HG02973 (cell line): ENCODE measurements around the gene PLPP4.
A peak's percentile ranks its signal among the peaks of the same experiment; 100 is the strongest.

Source experiments
- ATAC-seq: cut with Tn5 transposase; IDR thresholded peaks from one replicate; pipeline ENCODE4 v1.9.1; 2021; ENCODE audit warnings: moderate library complexity; ENCODE audit not compliant: unreplicated experiment

Gene PLPP4

DNA sequence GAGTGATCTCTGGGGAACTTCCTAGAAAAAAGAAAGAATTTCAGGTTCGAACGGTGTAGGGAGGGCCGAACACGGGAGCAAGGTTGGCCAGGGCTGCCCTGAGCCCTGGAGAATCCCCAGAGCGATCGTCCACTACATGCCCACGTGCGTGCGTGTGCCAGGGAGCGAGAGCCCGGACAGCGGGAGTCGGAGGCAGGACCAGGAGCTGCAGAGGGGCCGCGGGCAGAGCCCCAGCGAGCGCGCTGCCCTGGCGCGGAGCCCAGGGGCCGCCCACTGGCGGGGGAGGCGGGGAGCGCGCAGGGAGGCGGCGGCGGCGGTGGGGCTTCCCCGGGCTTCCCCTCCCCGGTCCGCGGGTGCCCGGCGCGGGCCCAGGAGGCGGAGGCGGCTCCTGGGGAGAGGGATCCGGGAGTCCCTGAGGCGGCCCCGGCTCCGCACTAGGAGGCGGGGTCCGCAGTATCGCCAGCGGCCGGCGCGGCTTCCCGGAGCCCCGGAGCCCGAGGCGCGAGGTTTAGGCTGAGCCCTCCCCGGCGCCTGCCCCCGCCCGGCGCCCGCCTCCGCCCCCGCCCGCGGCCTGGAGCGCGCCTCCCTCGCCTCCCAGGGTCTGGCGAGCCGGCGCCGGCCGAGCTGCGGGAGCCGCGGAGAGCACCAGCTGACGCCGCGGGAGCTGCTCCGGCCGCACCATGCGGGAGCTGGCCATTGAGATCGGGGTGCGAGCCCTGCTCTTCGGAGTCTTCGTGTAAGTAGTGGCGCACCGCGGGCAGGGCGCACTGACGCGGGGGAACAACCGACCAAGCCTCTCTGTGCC, at the start of gene PLPP4:
TSS of gene PLPP4 (plus strand) at position 602 of the 805 bp plus-strand sequence. CDS start at position 681, 79 bp downstream.
- ATAC-seq = peak; percentile 49

DNA sequence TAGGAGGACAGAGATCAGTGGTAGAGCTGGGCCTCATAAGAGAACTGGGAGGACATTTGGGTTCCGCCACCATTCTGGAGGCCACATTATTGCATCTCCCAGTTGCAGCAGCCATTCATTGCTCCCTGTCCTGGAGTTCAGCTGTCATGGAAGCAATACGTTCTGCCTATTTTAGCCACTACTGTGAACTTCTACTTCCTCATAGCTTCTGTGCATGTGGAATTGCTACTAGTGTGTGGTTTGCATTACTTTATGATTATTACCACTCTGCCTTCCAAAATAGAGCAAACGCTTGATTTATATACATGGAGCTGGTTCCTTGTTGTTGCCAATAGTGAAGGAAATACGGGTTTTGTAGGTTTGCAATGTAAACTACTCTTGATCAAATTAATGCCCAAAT, 47.2 kb upstream of the PLPP4 start:
- no peak for ATAC-seq

DNA sequence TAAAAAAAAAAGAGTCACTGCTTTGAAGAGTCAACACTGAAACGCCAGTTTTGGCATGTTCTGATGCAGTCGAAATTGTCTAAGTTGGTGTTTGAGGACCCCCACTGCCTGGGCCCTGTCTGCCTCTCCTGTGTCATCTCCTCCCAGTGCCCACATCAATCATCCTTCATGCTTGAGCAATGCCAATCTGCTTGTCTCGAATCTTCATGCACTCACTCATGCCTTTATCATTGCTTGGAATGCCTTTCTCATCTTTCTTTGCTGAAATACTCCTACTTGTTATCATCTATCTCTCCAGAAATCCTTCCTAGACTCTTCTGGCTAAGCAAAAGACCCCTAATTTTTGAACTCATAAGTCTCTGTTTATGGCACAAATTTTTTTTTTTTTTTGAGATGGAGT, 42.1 kb upstream of the PLPP4 start:
- ATAC-seq = no peak

DNA sequence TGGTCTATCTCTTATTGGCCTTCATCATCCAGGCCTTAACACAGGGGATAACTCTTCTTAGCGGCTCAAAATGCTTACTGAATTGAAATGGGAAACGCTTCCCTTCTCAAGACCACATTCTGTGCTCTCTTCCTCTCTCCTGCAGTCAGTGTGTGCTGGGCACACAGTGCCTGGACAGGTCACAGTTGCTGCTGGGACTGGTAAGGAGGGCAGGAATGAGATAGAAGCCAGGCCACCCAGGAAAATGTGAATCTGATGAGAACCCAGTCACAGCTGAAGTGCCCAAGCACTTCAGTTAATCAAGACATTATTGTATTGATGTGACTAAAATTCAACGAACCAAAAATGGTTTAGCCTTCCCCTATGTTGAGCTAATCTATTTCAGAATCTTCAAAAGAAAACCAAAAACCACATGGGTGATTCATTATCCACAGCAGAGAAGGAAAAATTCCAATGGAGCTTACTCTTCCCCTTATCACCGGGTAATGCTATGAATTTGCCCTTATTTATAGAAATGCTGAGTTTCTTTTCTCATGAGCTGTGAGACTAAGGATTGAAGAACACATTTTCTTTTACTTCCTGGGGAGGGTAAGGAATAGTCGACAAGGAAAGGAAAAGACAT, 41.2 kb upstream of the PLPP4 start:
- no peak for ATAC-seq

- ATAC-seq = no peak
These were observed 36.6 kb upstream of the PLPP4 start for GRCh38 chr10:120420421-120420820.

- no peak for ATAC-seq
These were observed 35.8 kb upstream of the PLPP4 start for GRCh38 chr10:120421250-120421649.

DNA sequence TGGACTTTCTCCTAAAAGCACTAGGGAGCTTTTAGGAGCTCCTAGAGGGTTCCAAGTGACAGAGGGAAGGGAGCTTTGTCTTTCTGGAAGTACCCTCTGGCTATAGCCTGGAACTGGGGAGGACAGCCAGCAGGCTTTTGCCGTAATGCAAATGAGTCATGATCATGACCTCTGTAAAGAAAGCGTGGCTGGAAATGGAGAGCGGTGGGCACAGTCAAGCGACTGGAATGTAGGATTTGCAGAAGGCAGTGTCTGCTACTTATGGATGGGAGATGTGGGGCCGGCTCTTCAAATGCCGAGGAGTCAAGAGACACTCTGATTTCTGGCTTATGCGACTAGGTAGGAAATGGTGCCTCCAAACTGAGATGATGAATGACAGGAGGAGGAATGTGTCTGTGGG, 34.6 kb upstream of the PLPP4 start:
- no peak for ATAC-seq

DNA sequence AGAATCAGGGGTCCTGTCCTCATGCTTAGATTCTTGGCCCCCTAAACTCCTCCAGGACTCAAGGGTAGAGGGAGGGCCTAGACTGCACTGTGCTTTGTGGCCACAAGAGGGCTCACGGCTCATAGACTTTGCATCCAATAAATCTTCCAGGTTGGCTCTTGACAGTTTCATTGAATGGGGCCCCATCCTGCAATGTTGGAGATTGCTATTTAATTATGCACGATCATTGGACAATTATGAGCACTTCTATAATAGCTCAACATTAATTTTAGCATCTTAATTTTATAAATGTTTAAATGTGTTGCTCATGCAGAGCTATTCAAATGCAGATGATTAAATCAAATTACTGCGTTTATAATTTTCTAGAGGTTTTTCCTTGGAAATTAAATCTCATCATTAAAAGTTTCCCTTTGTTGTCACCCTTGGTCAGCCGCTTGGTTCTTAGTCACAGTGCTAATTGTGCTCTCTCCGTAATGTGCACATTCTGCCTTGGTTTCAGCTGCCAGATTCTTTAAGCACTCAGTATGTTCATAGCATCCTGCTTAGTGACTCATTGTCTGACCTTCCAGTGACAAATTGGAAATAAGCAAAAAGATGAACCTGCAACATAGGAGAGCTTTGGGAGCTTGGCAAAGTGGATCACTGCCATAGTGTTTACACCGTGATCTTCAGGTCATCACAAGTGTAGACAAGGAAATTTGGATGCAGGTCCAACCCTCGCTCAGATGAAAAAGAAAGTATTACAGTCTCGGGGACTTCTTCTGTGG, 33.4 kb upstream of the PLPP4 start:
- no peak for ATAC-seq

DNA sequence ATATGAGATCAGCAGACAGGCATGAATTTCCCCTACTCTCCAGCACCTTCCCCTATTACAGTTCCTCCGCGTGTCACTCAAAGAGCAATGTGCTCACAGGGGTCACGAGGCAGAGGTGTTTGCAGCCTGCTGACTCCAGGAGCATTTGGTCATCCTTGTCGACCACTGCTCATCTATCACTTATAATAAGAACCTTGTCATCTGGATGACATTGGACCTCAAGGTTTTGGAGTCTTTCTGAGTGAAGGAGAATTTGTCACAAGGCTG, 32.9 kb upstream of the PLPP4 start:
- no peak for ATAC-seq

DNA sequence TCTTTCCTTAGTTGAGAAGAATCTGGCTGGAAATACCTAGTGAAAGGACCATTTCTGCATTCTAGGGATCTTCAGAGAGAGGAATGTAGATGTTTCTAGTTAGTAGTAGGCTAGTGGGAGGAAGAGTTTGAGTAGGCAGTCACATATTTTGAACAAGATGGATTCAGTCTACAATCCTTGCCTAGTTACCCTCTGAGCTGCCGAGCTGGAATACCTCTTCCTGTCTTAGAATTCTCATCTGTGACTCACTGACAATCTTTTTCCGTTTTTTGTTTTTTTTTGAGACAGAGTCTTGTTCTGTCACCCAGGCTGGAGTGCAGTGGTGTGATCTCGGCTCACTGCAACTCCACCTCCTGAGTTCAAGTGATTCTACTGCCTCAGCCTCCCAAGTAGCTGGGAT, 30.7 kb upstream of the PLPP4 start:
- no peak for ATAC-seq

GRCh38 chr10:120428754-120429153, 28.3 kb upstream of the PLPP4 start:
- no peak for ATAC-seq

- no peak for ATAC-seq
These were observed 27.6 kb upstream of the PLPP4 start for GRCh38 chr10:120429395-120429794.

DNA sequence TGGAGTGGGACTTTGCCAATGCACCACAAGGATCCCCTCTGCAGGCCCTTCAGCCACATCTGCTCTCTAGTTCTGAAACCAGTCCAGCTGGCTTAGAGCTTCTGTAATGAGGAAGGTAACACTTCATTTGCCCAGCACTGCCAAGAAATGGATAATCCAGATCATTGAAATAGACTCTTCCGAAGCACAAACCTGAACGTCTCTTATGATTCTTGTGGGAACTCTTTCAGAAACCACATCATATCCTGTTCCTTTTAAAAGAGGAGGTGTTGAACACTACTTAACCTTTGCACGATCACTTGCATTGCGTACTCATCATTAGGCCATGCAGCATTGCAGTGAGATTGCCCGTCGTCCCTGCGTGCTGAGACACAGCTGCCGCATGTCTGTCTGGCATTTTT, 25.8 kb upstream of the PLPP4 start:
- no peak for ATAC-seq

- ATAC-seq = no peak
These were observed 24.8 kb upstream of the PLPP4 start for GRCh38 chr10:120432209-120432608.

DNA sequence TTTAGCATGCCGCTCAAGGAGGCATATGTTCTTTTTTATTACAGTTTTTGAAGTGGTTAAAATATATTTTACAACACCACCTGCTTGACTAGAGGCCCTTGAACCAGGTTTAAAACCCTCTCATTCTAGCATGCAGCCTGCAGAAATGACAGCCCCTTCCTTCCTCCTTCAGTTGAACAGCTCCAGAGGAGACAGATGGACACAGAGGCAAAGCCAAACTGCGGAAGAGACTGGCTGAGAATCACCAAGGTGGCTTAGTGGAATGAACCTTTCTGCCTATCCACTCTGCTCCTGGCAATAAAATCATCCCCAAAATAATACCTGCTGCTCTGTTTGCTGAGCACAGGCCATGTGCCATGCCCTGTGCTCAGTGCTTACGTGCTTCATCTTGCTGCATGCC, 23.9 kb upstream of the PLPP4 start:
- ATAC-seq = no peak

GRCh38 chr10:120436439-120437112, 20.5 kb upstream of the PLPP4 start:
- no peak for ATAC-seq

DNA sequence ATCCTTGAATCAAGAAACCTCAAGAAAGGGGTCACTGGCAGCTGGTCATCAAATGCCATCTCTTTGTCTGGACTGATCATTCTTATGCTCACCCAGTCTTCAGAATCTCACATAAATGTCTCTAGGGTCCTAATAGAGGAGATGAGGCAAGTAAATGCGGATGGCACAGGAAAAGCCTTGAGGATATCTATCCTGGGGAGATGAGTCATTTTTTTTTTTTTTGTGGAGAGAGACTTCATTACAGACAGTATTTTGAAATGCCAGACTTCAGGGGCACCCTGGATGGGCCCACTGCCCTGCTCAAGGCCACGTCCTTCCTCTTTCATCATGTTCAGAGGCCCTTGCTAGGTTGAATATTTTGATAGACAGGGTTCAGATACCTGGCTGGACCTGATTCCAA, 19.5 kb upstream of the PLPP4 start:
- no peak for ATAC-seq

DNA sequence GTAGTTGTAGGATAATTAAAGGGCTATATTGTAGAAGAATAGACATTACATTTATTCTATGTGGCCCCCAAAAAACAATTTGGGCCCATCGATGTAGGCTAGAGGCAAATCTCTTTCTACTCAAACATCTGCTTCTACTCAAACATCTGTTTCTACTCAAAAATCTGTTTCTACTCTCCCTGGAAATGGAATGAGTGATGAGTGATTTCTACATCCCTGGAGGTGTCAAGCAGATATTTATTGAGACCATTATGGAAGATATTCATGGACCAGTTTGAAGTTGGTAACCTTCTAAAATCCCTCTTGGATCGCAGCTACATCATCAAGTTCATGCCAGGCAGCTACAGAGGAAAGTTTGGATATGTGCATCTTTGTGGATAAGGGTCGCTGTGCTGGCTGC, 5.1 kb upstream of the PLPP4 start:
- ATAC-seq = no peak

DNA sequence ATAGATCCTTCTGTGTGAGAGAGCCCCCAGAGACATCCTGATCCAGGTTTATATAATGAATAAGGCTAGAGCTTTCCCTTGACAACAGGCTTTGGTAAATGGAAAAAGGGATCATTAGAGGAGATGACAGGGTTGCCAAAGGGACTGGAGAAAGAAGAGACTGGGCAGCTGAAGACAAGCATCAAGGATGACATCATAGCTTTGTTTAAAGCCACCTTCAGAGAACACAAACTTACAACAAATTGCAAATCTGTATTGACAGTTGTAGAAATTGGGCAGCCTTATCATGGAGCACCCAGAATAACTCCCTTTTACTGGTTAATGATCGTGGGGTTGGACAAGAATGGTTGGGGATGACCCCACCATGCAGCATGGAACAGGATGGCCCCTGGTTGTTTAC, 3.7 kb upstream of the PLPP4 start:
- no peak for ATAC-seq

- ATAC-seq = no peak
These were observed 3.1 kb upstream of the PLPP4 start for GRCh38 chr10:120453886-120454285.

GRCh38 chr10:120455004-120455403, 2.0 kb upstream of the PLPP4 start:
- ATAC-seq = no peak

DNA sequence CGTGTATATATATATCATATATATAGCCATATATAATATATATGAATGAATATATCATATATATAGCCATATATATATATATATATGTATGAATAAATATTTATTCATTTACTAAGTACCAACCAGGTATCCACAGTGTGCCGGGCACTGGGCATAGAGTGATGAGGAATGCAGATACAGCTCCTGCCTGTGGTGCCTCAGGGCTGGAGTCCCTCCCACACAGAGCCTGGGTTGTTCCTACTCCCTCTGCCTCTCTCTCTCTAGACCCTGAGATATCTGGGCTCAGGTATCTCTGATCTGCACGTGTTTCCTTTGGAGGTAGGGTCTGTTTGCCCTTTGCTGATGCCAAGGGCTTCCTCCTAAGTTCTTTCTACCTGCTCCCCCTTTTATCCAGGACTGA, 1.4 kb upstream of the PLPP4 start:
- ATAC-seq = no peak
